MV-4-11 (cell line): ENCODE results near the gene CR2.
A peak's percentile ranks its signal among the peaks of the same experiment; 100 is the strongest.

ENCODE experiments used
- DNase-seq: peaks from one replicate; lab custom pipeline; 2025; lab: John Stamatoyannopoulos, UW

CR2 gene

GRCh38 chr1:207444514-207445217 lies 9.5 kb upstream of the CR2 start:
- no peak for DNase-seq

GRCh38 chr1:207453710-207454045 lies 450 bp upstream of the CR2 start:
- DNase-seq, result no peak

DNA sequence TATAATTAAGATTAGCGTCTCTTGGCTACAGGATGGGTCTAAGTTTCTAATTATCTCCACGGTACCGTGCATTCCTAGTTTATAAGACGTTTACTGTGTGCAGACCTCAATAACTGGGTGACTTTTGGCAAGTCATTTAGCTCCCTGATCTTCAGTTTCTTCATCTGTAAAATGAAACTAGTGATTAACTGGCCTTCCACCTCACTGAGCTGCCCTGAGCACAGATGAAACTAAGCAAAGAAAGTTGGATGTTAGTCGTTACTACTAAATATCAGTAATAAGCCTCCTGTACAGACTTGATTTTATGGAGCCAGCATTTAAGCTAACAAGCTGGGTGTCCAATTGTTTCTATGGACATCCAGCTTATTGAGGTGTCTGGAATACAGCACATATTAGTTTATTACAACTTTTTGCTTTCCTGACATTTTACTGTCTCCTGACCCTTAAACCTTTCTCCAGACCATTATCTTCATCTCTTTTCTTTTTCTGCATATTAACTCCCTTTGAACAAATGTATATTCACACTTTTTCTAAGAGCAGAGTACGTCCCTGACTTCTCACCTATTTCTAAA lies 1.1 kb downstream of the CR2 start:
- DNase-seq, result no peak

GRCh38 chr1:207458414-207458813 lies 4.3 kb downstream of the CR2 start:
- no peak for DNase-seq

- no peak for DNase-seq
Measured at GRCh38 chr1:207459008-207459407, 4.9 kb downstream of the CR2 start.

DNA sequence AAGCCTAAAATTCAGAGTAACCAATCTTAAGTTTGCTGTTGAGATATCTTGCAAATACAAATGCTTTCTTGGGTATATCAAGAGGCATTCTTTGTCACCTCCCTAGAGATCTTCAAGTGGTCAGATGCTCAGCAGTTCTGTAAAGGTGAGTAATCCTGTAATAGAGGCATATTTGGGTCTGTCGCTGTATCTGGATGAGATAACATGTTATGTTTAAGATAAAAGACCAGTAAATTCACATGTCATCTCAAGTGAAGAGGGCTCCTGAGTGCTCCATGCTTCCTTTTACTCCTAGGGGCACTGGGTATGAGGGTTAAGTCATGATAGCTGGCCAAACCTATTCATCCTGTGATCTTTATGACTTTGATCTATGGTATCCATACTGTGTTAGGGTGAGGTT lies 7.5 kb downstream of the CR2 start:
- DNase-seq, result no peak

GRCh38 chr1:207462535-207462934 lies 8.4 kb downstream of the CR2 start:
- no peak for DNase-seq

DNA sequence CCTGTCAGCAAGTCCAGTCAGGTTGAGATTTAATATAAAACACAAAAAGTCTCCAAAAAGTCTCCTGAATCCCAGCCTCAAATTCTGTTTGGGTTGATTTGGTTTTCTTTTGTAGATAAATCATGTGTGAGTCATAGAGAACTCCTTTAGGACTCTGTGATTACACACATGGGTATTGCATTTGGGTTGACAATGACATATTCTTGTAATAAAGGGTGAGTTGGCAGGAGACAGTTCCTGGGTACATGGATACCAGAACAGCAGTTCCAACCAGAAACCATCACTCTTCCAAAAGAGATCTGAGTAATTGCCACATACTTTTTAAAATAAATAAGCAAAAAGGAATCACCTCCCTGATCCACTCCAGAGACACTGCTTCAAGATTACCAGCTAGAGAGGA lies 8.9 kb downstream of the CR2 start:
- no peak for DNase-seq

DNA sequence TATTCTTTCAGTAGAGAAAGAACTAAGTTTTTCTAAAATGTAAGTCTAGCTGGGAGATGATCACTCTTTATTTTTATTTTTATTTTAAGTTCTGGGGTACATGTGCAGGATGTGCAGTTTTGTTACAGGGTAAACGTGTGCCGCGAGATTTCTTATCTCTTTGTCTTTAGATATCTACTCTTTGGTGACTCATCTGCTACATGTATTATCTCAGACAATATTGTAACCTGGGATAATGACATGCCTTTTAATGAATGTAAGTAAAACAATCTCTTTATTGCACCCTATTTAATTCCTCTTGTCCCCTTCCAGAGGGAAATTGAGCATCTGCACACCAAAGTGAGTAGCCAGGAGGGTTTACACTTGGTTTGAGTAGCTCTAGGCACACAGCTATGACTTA lies 9.4 kb downstream of the CR2 start:
- no peak for DNase-seq

DNA sequence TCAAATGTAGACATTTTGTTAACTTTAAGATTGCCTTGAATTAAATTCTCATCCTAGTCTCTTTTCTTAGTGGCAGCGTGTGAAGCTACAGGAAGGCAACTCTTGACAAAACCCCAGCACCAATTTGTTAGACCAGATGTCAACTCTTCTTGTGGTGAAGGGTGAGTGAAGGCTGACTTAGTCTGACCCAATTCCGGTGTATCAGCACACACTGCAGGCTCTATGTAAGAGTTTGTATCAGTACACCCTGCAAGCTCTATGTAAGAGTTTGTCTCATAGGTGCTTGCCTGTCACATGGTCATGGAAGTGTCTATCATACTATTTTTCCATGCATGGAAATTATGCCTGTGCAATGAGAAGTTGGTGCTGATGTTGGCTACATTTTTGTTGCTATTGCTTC lies 16.8 kb downstream of the CR2 start:
- DNase-seq, result no peak

DNA sequence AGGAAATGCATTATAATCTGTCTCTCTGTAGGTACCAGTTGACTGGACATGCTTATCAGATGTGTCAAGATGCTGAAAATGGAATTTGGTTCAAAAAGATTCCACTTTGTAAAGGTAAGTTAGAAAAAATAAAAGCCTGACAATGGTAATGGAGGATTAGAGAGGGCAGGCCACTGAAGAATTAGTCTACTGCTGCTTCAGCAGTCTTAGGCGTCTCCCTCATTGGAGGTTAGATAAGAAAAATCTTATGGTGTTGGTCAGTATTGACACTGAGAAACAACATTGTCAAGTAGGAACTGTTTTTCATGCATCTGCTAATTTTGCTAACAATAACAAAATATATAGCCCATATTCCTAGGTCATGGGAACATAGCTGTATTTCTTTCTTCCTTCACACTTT lies 20.1 kb downstream of the CR2 start:
- DNase-seq, result no peak

- DNase-seq, result no peak
Measured at GRCh38 chr1:207486198-207486597, 32.1 kb downstream of the CR2 start.

DNA sequence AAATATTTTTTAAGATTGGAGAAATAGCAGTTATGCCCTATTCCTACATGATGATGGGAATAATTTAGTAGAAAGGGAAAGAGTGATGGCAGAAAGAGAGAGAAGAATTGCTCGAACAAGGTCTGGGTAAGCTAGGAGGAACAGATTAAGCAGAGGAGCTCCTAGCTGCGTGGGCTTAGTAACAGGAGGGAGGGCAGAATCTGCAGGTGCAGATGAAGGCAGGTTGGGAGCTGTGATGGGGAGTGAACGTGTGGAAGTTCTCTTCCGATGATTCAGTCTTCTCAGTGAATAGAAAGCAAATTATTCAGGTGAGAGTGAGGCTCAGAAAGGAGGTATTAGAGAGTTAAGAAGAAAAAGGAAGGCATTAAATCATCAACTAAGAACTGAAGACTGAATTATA lies 33.5 kb downstream of the CR2 start:
- no peak for DNase-seq

DNA sequence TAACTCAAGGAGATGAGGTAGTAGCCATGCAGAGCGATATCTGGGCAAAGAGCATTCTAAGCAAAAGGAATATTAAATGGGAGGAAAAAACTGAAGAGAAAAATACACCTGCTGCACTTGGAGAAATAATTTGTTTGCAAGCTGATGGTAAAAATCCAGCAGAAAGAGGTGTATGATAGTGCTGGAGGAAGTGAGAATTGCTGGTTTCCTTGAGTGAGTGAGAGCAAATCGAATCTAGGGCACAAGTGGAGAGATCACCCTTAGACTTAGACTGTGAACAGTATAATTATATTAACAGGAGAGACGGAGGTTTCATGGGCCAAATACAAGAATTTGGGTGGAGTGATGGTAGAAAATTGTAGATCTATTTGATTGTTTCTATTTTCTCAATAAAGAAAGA lies 39.1 kb downstream of the CR2 start:
- no peak for DNase-seq

GRCh38 chr1:207494171-207494570 lies 40.0 kb downstream of the CR2 start:
- DNase-seq, result no peak

DNA sequence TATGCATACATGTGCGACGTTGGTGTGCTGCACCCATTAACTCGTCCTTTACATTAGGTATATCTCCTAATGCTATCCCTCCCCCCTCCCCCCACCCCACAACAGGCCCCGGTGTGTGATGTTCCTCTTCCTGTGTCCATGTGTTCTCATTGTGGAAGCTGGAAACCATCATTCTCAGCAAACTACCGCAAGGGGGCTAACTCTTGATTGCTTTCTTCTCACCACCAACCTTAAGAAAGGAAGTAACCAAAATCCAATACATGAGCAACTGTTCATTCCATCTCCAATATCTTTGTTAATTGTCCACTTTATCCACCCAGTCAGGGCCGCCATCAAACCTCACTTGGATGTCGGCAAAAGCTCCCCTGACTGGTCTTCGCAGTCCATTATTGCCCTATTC lies 41.2 kb downstream of the CR2 start:
- DNase-seq, result peak; percentile 5

DNA sequence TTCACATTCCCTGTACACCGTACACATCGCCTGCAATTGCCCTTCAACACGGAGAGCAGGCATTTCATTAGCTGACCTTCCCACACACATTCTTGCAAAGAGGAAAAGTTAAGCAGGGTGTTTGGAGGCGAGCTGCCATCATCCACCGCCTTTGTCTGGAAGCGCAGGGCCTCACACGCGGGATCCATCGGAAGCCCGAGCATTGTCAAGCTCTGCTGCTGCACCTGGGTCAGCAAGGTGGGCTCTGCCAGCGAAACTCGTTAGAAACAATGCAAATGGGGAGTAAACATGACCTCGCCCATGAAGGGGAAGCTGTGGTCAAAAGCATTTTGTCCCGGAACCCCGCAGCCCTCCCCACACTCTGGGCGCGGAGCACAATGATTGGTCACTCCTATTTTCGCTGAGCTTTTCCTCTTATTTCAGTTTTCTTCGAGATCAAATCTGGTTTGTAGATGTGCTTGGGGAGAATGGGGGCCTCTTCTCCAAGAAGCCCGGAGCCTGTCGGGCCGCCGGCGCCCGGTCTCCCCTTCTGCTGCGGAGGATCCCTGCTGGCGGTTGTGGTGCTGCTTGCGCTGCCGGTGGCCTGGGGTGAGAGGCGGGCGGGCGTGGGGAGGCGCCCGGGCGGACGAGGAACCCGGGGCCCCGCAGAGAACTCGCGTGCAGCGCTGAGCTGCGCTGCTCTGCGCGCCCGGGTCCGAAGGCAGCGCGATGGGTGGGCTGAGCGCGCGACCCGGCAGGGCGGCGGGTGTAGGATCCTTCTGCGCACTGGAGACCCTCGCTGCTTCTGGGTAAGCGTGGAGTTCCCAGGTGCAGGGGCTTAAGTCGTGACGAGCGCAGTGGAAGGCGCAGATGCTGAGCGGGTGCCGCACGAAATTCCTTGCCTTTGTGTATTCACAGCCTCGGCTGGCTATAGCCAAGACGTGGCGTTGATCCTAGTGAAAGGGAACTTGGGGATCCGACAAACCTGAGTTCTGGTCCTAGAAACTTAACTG lies 42.0 kb downstream of the CR2 start, which contains the start of gene CR1:
CR1 (plus strand) TSS at position 357 of the 992 bp plus-strand sequence; CDS start at position 468, 111 bp downstream.
- DNase-seq, result peak; percentile 33

DNA sequence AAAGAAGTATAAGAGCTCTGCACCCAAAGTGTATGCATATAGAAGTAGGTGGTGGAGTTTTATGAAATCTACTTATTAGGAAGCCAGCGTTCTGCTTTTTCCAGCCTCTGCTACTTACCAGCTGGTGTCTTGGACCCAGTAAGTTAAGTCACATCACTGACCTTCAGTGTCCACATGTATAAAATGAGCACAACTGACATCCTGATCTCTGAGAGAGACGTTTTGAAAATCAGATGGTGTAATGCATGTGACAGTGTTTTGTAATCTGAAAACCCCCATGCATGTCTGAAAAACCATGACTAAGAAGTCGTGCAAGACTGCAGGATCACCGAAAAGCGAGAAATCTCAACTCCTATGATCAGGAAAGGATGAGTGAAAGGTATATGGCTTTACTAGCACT lies 43.8 kb downstream of the CR2 start:
- peak; percentile 38 for DNase-seq

GRCh38 chr1:207499573-207499972 lies 45.4 kb downstream of the CR2 start:
- peak; percentile 54 for DNase-seq

DNA sequence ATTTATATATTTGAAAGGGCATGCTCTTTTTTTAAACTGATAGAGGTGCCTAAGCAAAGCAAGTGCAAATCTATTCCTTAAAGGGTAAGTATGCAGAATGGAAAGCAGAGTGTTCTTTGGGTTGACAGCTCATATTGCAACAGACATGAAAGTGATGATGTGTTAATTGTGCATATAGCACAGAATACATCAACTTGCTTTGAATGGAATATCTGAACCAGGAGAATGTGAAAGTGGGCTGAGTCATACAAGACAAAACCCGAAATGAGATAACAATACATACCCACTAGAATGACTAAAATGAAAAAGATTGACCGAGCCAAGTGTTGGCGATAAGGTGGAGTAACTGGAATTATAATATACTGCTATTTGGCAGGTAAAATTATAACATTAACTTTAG lies 46.2 kb downstream of the CR2 start:
- DNase-seq, result no peak

DNA sequence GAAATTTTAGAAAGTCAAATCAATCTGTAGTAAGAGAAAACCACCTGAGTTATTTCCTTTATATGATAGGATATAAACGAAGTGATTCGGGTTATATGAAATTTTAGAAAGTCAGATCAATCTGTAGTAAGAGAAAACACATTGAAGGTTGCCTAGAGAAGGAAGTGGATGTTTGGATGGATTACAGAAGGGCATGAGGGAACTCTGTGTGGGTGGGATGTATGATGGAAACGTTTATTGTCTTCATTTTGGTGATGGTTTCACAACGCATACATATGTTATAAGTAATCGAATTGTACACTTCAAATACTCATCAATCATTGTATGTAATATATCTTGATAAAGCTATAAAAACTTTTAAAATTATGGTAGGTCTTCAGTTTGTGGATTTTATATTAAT lies 46.9 kb downstream of the CR2 start:
- no peak for DNase-seq

- no peak for DNase-seq
Measured at GRCh38 chr1:207502726-207503125, 48.6 kb downstream of the CR2 start.

- DNase-seq, result no peak
Measured at GRCh38 chr1:207503950-207504349, 49.8 kb downstream of the CR2 start.
